SK-N-SH (cell line): Measurements from ENCODE around the gene NDC80. TPM values are rescaled to one million over a fixed set of nuclear protein-coding genes. Genes with fewer than 3 reads are reported as not detected.

Experiments
- CTCF ChIA-PET: fragments of 300-600, 350-600 bp; formaldehyde crosslinking; extraction: SDS; loops from one replicate; lab custom pipeline; 2021; lab: Yijun Ruan, JAX
- POLR2A ChIA-PET: fragments of 350-600 bp; sonication (Branson Sonifier 250); formaldehyde crosslinking; extraction: SDS; loops from one replicate; lab custom pipeline; 2020; ENCODE audit warnings: antibody characterized with exemption, inconsistent platforms; lab: Yijun Ruan, JAX
- DNase-seq: peaks from one replicate; pipeline ENCODE4 v3.0.0; 2012
- H2AFZ ChIP-seq: fragments of 200-600 bp; sonication (generic); 2 replicates; pipeline ENCODE4 v1.8.1; 2016; ENCODE audit warnings: antibody characterized with exemption, mild to moderate bottlenecking, low read depth
- H3F3A ChIP-seq: fragments of 200-600 bp; sonication (generic); replicated peaks from 2 replicates; pipeline ENCODE3; 2016; ENCODE audit warnings: antibody characterized with exemption, mild to moderate bottlenecking; ENCODE audit not compliant: insufficient read depth
- H3K27ac ChIP-seq, 2 experiments: fragments of 200-500 bp in 1 of 2; fragments of 200-600 bp in 1 of 2; sonication (Bioruptor generic) in 1 of 2; sonication (generic), shearing (Covaris generic) in 1 of 2; 2 replicates each; pipeline versions ENCODE4 v1.5.1 to v1.6.1; 2014 to 2016; ENCODE audit warnings: low read depth in 2 of 2, inconsistent platforms in 1 of 2, low read length in 1 of 2, mild to moderate bottlenecking in 1 of 2, mixed read lengths in 1 of 2
- H3K27me3 ChIP-seq: fragments of 200-600 bp; sonication (generic), shearing (Covaris generic); 2 replicates; pipeline ENCODE4 v1.6.1; 2016; ENCODE audit warnings: mixed run types; ENCODE audit not compliant: insufficient read depth
- H3K36me3 ChIP-seq, 2 experiments: fragments of 200-500 bp in 1 of 2; fragments of 200-600 bp in 1 of 2; sonication (Bioruptor generic) in 1 of 2; sonication (generic) in 1 of 2; replicated peaks in 1 of 2; 2 replicates each; pipeline versions ENCODE3 to v1.5.1; 2014 to 2016; ENCODE audit warnings: low read length in 1 of 2, mild to moderate bottlenecking in 1 of 2; ENCODE audit not compliant: insufficient read depth in 2 of 2, control insufficient read depth in 1 of 2
- H3K4me1 ChIP-seq, 2 experiments: fragments of 200-500 bp in 1 of 2; fragments of 200-600 bp in 1 of 2; sonication (Bioruptor generic) in 1 of 2; sonication (generic), shearing (Covaris generic) in 1 of 2; 2 replicates each; pipeline versions ENCODE4 v1.5.1 to v1.6.1; 2014 to 2016; ENCODE audit warnings: low read depth in 1 of 2, low read length in 1 of 2, mixed run types in 1 of 2; ENCODE audit not compliant: insufficient read depth in 2 of 2, control insufficient read depth in 1 of 2
- H3K4me2 ChIP-seq: fragments of 200-600 bp; sonication (generic), shearing (Covaris generic); 2 replicates; pipeline ENCODE4 v1.6.1; 2017; ENCODE audit warnings: mixed run types
- H3K4me3 ChIP-seq, 2 experiments: fragments of 200-500 bp in 1 of 2; fragments of 200-600 bp in 1 of 2; sonication (Bioruptor generic) in 1 of 2; sonication (generic), shearing (Covaris generic) in 1 of 2; 2 replicates each; pipeline versions ENCODE4 v1.5.1 to v1.8.1; 2014 to 2016; ENCODE audit warnings: low read depth in 2 of 2, inconsistent platforms in 1 of 2, low read length in 1 of 2, mild to moderate bottlenecking in 1 of 2, mixed read lengths in 1 of 2, moderate library complexity in 1 of 2
- H3K79me2 ChIP-seq: fragments of 200-600 bp; sonication (generic); 2 replicates; pipeline ENCODE4 v1.8.1; 2017; ENCODE audit warnings: mild to moderate bottlenecking; ENCODE audit not compliant: insufficient read depth
- H3K9ac ChIP-seq: fragments of 200-600 bp; sonication (generic); 2 replicates; pipeline ENCODE4 v1.6.1; 2017; ENCODE audit warnings: mixed run types
- H3K9me2 ChIP-seq: fragments of 200-600 bp; sonication (generic); 2 replicates; pipeline ENCODE4 v1.6.1; 2017; ENCODE audit warnings: mixed run types
- H3K9me3 ChIP-seq: fragments of 200-600 bp; sonication (generic); 2 replicates; pipeline ENCODE4 v1.6.1; 2017; ENCODE audit warnings: mixed run types, mild to moderate bottlenecking, moderate library complexity
- H4K20me1 ChIP-seq: fragments of 200-600 bp; sonication (generic); 2 replicates; pipeline ENCODE4 v1.6.1; 2017; ENCODE audit warnings: mild to moderate bottlenecking, mixed run types; ENCODE audit not compliant: insufficient read depth
- CTCF ChIP-seq: fragments of 200-600 bp; sonication (generic); IDR thresholded peaks from 2 replicates; pipeline ENCODE4 v1.6.1; 2017; ENCODE audit warnings: antibody characterized with exemption, mild to moderate bottlenecking, moderate library complexity
- GABPA ChIP-seq: IDR thresholded peaks from 2 replicates; pipeline ENCODE4 v1.4.0; 2012; ENCODE audit warnings: low read depth, mild to moderate bottlenecking
- IRF3 ChIP-seq: fragments of 150-350 bp; IDR thresholded peaks from 2 replicates; pipeline ENCODE4 v1.6.1; 2016; ENCODE audit warnings: mild to moderate bottlenecking, low read depth, low read length
- MXI1 ChIP-seq: IDR thresholded peaks from 2 replicates; pipeline ENCODE4 v1.6.1; 2012; ENCODE audit warnings: mild to moderate bottlenecking, low read depth, low read length, improper control_type of control experiment
- PBX3 ChIP-seq: IDR thresholded peaks from 2 replicates; pipeline ENCODE4; 2012
- POLR2AphosphoS5 ChIP-seq: IDR thresholded peaks from 2 replicates; pipeline ENCODE4 v1.6.1; 2012; ENCODE audit warnings: low read depth, low read length
- SMC3 ChIP-seq: IDR thresholded peaks from 2 replicates; pipeline ENCODE4 v1.6.1; 2012; ENCODE audit warnings: low read depth, low read length, improper control_type of control experiment
- TAF1 ChIP-seq: IDR thresholded peaks from 2 replicates; pipeline ENCODE4 v1.6.1; 2012; ENCODE audit warnings: low read depth, mild to moderate bottlenecking, low read length, moderate library complexity, borderline replicate concordance
- TCF12 ChIP-seq: IDR thresholded peaks from 2 replicates; pipeline ENCODE4 v1.4.0; 2012
- USF1 ChIP-seq: IDR thresholded peaks from 2 replicates; pipeline ENCODE4 v1.4.0; 2012; ENCODE audit warnings: low read depth, borderline replicate concordance
- YY1 ChIP-seq: IDR thresholded peaks from 2 replicates; pipeline ENCODE4 v1.4.0; 2012; ENCODE audit warnings: low read depth, mild to moderate bottlenecking
- WGBS: methylation state at CpG from one replicate; pipeline ENCODE4 v1.1.6; 2017; ENCODE audit warnings: low lambda C conversion rate; 5-methylcytosine and 5-hydroxymethylcytosine counted together
- polyA plus RNA-seq, 3 experiments: library from polyadenylated mRNA; depleted of rRNA; stranded (reverse); fragments of >200 nt; gene quantifications; 2 replicates each; pipeline ENCODE4 v1.2.3, GENCODE V29; 2012

NDC80 gene
- polyA plus RNA-seq, 1 of the 3 experiments (the other 2 are of a cell fraction), result 11.3 TPM

GRCh38 chr18:2569338-2570207, 1.8 kb upstream of the NDC80 start:
- H3K4me1 ChIP-seq, result peaks cover 10 to 20% of the 10 kb centered on the region in 2 experiments; a peak in 3 of 4 replicates
- H3K36me3 ChIP-seq, result peaks cover 10 to 16% of the 10 kb centered on the region in 2 experiments
- peak overlapping the region; percentile 69 to 97; a peak in 3 of 4 replicates for H3K4me3 ChIP-seq
- H3K9me2 ChIP-seq, result 0 out of 2 replicates have a peak, but pooled peaks cover 3% of the 10 kb centered on the region
- no peaks in the 10 kb centered on the region for H3K27me3 ChIP-seq
- TF ChIP-seq GABPA (no peak), POLR2AphosphoS5 (no peak), PBX3 (no peak), USF1 (no peak), YY1 (no peak), TAF1 (no peak), MXI1 (no peak), CTCF (no peak), SMC3 (no peak), IRF3 (no peak), TCF12 (no peak)
- TF ChIP-seq, all 33 proteins: peak for 0
- H4K20me1 ChIP-seq, result no peaks in the 10 kb centered on the region
- no peaks in the 10 kb centered on the region for H3K9me3 ChIP-seq
- peak overlapping the region; percentile 94 for H3K4me2 ChIP-seq
- ChIA-PET POLR2A (no interaction called here), CTCF (interaction anchor here (1.1 to 1.5 kb wide), 2 partner anchors 16 to 676 kb away, joined by 4 read pairs; no protein-coding TSS in a partner anchor)
- DNase-seq, result no peak
- 0 out of 2 replicates have a peak overlapping the region, but pooled peaks have one; percentile 97 for H2AFZ ChIP-seq
- H3K79me2 ChIP-seq, result peaks cover 67% of the 10 kb centered on the region
- H3F3A ChIP-seq, result peaks cover 4% of the 10 kb centered on the region
- WGBS, result 95% methylated on average over 10 of the region's 10 CpGs
- H3K27ac ChIP-seq, result peak overlapping the region in 1 of 2 experiments; percentile 98; a peak in 2 of 4 replicates
- H3K9ac ChIP-seq, result peak overlapping the region; percentile 95
